B cell (primary cell): Measurements from ENCODE around the gene CRELD2.

Experiments used
- EZH2 ChIP-seq: IDR thresholded peaks from 2 replicates; pipeline ENCODE4 v1.6.1; 2012; ENCODE audit warnings: borderline replicate concordance, low read depth, mild to moderate bottlenecking, moderate library complexity, low read length; ENCODE audit not compliant: insufficient read depth, poor library complexity, severe bottlenecking
- TF ChIP-seq, protein P1 (sequence below): fragments of 200-600 bp; IDR thresholded peaks from one replicate; pipeline ENCODE4 v1.8.0; 2022; ENCODE audit warnings: antibody characterized with exemption, mild to moderate bottlenecking

DNA sequence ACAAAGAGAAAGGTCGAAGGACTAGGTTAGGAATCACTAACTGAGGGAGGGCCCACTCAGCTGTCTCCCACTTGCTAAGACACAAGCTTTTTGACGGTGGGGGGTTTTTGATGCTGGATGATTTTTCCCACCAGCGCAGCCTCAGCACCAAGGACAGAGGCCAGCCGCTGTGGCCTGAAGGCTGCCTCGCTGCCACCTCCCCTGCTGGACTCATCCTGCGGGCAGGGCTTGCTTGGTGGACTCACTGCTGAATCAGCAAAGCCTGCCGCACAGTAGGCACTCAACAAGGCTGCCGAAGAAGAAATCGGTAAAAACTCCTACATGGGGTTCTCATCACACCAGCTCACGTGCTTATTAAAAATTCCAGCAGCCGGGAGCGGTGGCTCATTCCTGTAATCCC lies 2.8 kb upstream of the CRELD2 start:
- TF ChIP-seq, protein P1, sequence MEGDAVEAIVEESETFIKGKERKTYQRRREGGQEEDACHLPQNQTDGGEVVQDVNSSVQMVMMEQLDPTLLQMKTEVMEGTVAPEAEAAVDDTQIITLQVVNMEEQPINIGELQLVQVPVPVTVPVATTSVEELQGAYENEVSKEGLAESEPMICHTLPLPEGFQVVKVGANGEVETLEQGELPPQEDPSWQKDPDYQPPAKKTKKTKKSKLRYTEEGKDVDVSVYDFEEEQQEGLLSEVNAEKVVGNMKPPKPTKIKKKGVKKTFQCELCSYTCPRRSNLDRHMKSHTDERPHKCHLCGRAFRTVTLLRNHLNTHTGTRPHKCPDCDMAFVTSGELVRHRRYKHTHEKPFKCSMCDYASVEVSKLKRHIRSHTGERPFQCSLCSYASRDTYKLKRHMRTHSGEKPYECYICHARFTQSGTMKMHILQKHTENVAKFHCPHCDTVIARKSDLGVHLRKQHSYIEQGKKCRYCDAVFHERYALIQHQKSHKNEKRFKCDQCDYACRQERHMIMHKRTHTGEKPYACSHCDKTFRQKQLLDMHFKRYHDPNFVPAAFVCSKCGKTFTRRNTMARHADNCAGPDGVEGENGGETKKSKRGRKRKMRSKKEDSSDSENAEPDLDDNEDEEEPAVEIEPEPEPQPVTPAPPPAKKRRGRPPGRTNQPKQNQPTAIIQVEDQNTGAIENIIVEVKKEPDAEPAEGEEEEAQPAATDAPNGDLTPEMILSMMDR, result no peak
- no peak for TF ChIP-seq EZH2
